Measurements from ENCODE around the gene DRAXIN. TPM values are rescaled to one million over a fixed set of nuclear protein-coding genes. Genes with fewer than 3 reads are reported as not detected.
"Not testable (repeated sequence)": the region's sequence is repeated elsewhere in the genome, so short reads cannot be mapped to it uniquely, and the experiment has no call there.

Gene DRAXIN
- total RNA-seq (1 to 10 TPM in 1 of 5 donors, under 1 TPM in 4; 0.18 to 2.0 (median 0.23) TPM), total RNA-seq (0.11 to 1.4 (median 0.57) reads per million in 29 experiments)
- 1.3 TPM for total RNA-seq (2013)

- under 1% methylated on average over 66 of the region's 78 CpGs for WGBS (ENCODE audit: insufficient coverage)
- Mint-ChIP-seq H3K27ac (no peak within 1 kb of the TSS), H3K9me3 (no peaks in the 10 kb centered on the region), H3K36me3 (no peaks in the 10 kb centered on the region), H3K4me3 (peak within 1 kb of the TSS; percentile 53 to 78 (median 65)), H3K27me3 (peaks cover 39 to 51% of the 10 kb centered on the region in 2 donors), H3K4me1 (peaks cover 26 to 33% (median 29%) of the 10 kb centered on the region in 3 donors)
- ChIA-PET CTCF (interaction anchor here in 1 of 2 donors (0.6 kb wide), 1 partner anchor 191 kb away, joined by 3 read pairs; no protein-coding TSS in a partner anchor), POLR2A (interaction anchor here in 1 of 2 donors (0.5 kb wide), 1 partner anchor 27 kb away, joined by 5 read pairs; no protein-coding TSS in a partner anchor)
- ATAC-seq (replicated peaks in 1 of 4): peak in 3 of 4 experiments; percentile 28 to 49 (median 30)
- H3K27ac ChIP-seq (ENCODE audit: low read length): no peak within 1 kb of the TSS
- no peaks in the 10 kb centered on the region for H3K36me3 ChIP-seq (ENCODE audit: control insufficient read depth in 2 of 2, extremely low read depth in 1 of 2, insufficient read depth in 1 of 2, low read length in 1 of 2)
- peak within 1 kb of the TSS; percentile 26 to 53 for H3K4me3 ChIP-seq (ENCODE audit: control insufficient read depth in 1 of 2, extremely low read depth in 1 of 2, low read length in 1 of 2)
- peaks cover 9 to 64% of the 10 kb centered on the region in 2 experiments for H3K27me3 ChIP-seq (replicated peaks in 1 of 2; ENCODE audit: control insufficient read depth in 2 of 2, extremely low read depth in 1 of 2, insufficient read depth in 2 of 2, low read length in 1 of 2)
- DNase-seq: peak in 4 of 35 experiments; percentile 9 to 25 (median 20)
- peaks cover 8 to 34% of the 10 kb centered on the region in 2 experiments for H3K4me1 ChIP-seq (ENCODE audit: control insufficient read depth in 1 of 2, extremely low read depth in 1 of 2, insufficient read depth in 2 of 2, low read length in 2 of 2)
- no peaks in the 10 kb centered on the region for H3K9me3 ChIP-seq
Measured at GRCh38 chr1:11691302-11691914, at the start of gene DRAXIN. Gene DRAXIN (plus strand): TSS chr1:11691710. CDS start chr1:11706259, 14,549 bp downstream.

DNA sequence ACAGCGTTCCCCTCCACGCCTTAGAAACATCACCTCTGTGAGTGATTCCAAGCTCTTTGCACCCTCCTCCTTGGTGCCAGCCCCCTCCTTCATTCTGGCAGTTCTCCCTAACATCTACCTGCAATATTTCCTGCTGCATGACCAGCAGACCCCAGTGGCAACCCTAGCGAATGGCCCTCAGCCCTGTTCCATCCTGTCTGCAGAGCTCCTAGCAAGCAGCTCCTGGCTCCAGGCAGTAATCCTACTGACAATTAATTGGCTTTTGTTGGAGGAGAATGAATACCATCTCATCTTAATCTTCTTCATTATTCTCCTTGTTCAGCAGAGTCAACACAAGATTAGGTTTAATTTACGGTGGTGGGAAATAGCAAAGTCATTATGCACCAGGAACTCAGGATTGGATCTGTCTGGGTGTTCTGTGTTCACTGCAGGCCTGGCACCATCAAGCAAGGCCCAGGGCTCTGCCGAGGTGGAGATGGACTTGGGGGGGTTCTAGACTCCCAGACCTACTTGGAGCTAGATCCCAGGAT, 49.7 kb upstream of the DRAXIN start:
- H3K36me3 Mint-ChIP-seq: no peaks in the 10 kb centered on the region
- WGBS (ENCODE audit: insufficient coverage): 77% methylated on average over 3 of the region's 5 CpGs

GRCh38 chr1:11642418-11643017, 49.0 kb upstream of the DRAXIN start:
- H3K27me3 Mint-ChIP-seq; H3K36me3 Mint-ChIP-seq; H3K4me3 ChIP-seq (ENCODE audit: control insufficient read depth in 1 of 2, extremely low read depth in 1 of 2, low read length in 1 of 2); H3K4me3 Mint-ChIP-seq; H3K36me3 ChIP-seq (ENCODE audit: control insufficient read depth in 2 of 2, extremely low read depth in 1 of 2, insufficient read depth in 1 of 2, low read length in 1 of 2); H3K27ac ChIP-seq (ENCODE audit: low read length); POLR2A ChIA-PET; H3K9me3 ChIP-seq; H3K4me1 Mint-ChIP-seq; H3K4me1 ChIP-seq (ENCODE audit: control insufficient read depth in 1 of 2, extremely low read depth in 1 of 2, insufficient read depth in 2 of 2, low read length in 2 of 2); H3K9me3 Mint-ChIP-seq; H3K27ac Mint-ChIP-seq: not testable (repeated sequence)
- peak in 33 of 35 experiments; percentile 12 to 87 (median 60) for DNase-seq
- CTCF ChIA-PET: interaction anchor here (0.5 to 4.3 kb wide), 9 partner anchors 22 to 611 kb away, joined by 3 to 24 read pairs (median 6); no protein-coding TSS in a partner anchor
- WGBS (ENCODE audit: insufficient coverage): 24% methylated on average over 8 of the region's 18 CpGs
- H3K27me3 ChIP-seq (replicated peaks in 1 of 2; ENCODE audit: control insufficient read depth in 2 of 2, extremely low read depth in 1 of 2, insufficient read depth in 2 of 2, low read length in 1 of 2): peaks cover 0 to 21% of the 10 kb centered on the region in 2 experiments
- peak; percentile 72 to 76 (median 74) for ATAC-seq (replicated peaks in 1 of 4)

More for the DNA sequence above, 49.7 kb upstream of the DRAXIN start:
- CTCF ChIA-PET: interaction anchor here (0.6 to 4.3 kb wide), 8 partner anchors 22 to 604 kb away, joined by 3 to 24 read pairs (median 6); partner anchors contain the start of gene FBXO6 (in 1 of the 2)
- POLR2A ChIA-PET: no interaction called here
- H3K9me3 Mint-ChIP-seq: no peaks in the 10 kb centered on the region
- Histone ChIP-seq H3K4me1 (ENCODE audit: control insufficient read depth in 1 of 2, extremely low read depth in 1 of 2, insufficient read depth in 2 of 2, low read length in 2 of 2) (no peaks in the 10 kb centered on the region), H3K27me3 (replicated peaks in 1 of 2; ENCODE audit: control insufficient read depth in 2 of 2, extremely low read depth in 1 of 2, insufficient read depth in 2 of 2, low read length in 1 of 2) (peaks cover 0 to 28% of the 10 kb centered on the region in 2 experiments), H3K27ac (ENCODE audit: low read length) (no peak overlapping the region), H3K4me3 (ENCODE audit: control insufficient read depth in 1 of 2, extremely low read depth in 1 of 2, low read length in 1 of 2) (no peak overlapping the region), H3K9me3 (no peaks in the 10 kb centered on the region), H3K36me3 (ENCODE audit: control insufficient read depth in 2 of 2, extremely low read depth in 1 of 2, insufficient read depth in 1 of 2, low read length in 1 of 2) (no peaks in the 10 kb centered on the region)
- no peak for DNase-seq
- H3K27me3 Mint-ChIP-seq: peaks cover 0 to 8% of the 10 kb centered on the region in 2 donors
- no peak overlapping the region for H3K27ac Mint-ChIP-seq
- H3K4me3 Mint-ChIP-seq: no peak overlapping the region
- H3K4me1 Mint-ChIP-seq: peaks cover 0 to 2% (median 0%) of the 10 kb centered on the region in 3 donors
- ATAC-seq (replicated peaks in 1 of 4): no peak

- peaks cover 0 to 5% (median 2%) of the 10 kb centered on the region in 3 donors for H3K4me1 Mint-ChIP-seq
- H3K9me3 Mint-ChIP-seq: no peaks in the 10 kb centered on the region
- ChIA-PET POLR2A (interaction anchor here in 1 of 2 donors (0.6 kb wide), 1 partner anchor 1071 kb away, joined by 5 read pairs; no protein-coding TSS in a partner anchor), CTCF (interaction anchor here (0.5 to 4.3 kb wide), 14 partner anchors 21 to 611 kb away, joined by 3 to 33 read pairs (median 6); no protein-coding TSS in a partner anchor)
- no peak overlapping the region for H3K4me3 Mint-ChIP-seq
- H3K9me3 ChIP-seq: no peaks in the 10 kb centered on the region
- H3K27ac Mint-ChIP-seq: no peak overlapping the region
- H3K4me3 ChIP-seq (ENCODE audit: control insufficient read depth in 1 of 2, extremely low read depth in 1 of 2, low read length in 1 of 2): no peak overlapping the region
- H3K36me3 Mint-ChIP-seq: no peaks in the 10 kb centered on the region
- DNase-seq: no peak
- 65% methylated on average over 4 of the region's 5 CpGs for WGBS (ENCODE audit: insufficient coverage)
- peaks cover 0 to 4% of the 10 kb centered on the region in 2 donors for H3K27me3 Mint-ChIP-seq
- peaks cover 0 to 3% of the 10 kb centered on the region in 2 experiments for H3K4me1 ChIP-seq (ENCODE audit: control insufficient read depth in 1 of 2, extremely low read depth in 1 of 2, insufficient read depth in 2 of 2, low read length in 2 of 2)
- no peak for ATAC-seq (replicated peaks in 1 of 4)
- H3K27ac ChIP-seq (ENCODE audit: low read length): no peak overlapping the region
- no peaks in the 10 kb centered on the region for H3K36me3 ChIP-seq (ENCODE audit: control insufficient read depth in 2 of 2, extremely low read depth in 1 of 2, insufficient read depth in 1 of 2, low read length in 1 of 2)
- peaks cover 0 to 16% of the 10 kb centered on the region in 2 experiments for H3K27me3 ChIP-seq (replicated peaks in 1 of 2; ENCODE audit: control insufficient read depth in 2 of 2, extremely low read depth in 1 of 2, insufficient read depth in 2 of 2, low read length in 1 of 2)
Measured at GRCh38 chr1:11643782-11644181, 47.7 kb upstream of the DRAXIN start.

- Mint-ChIP-seq H3K4me1 (peaks cover 8 to 16% (median 12%) of the 10 kb centered on the region in 3 donors), H3K9me3 (no peaks in the 10 kb centered on the region), H3K4me3 (no peak overlapping the region), H3K27me3 (no peaks in the 10 kb centered on the region), H3K27ac (no peak overlapping the region), H3K36me3 (no peaks in the 10 kb centered on the region)
- CTCF ChIA-PET: interaction anchor here (0.5 to 3.4 kb wide), 8 partner anchors 10 to 1216 kb away, joined by 3 to 33 read pairs (median 4); partner anchors contain the start of gene FBXO44 (in 1 of the 2)
- H3K27me3 ChIP-seq (replicated peaks in 1 of 2; ENCODE audit: control insufficient read depth in 2 of 2, extremely low read depth in 1 of 2, insufficient read depth in 2 of 2, low read length in 1 of 2): peaks cover 0 to 24% of the 10 kb centered on the region in 2 experiments
- DNase-seq (no peak), ATAC-seq (replicated peaks in 1 of 4) (no peak)
- POLR2A ChIA-PET: interaction anchor here in 1 of 2 donors (0.5 to 0.6 kb wide), 2 partner anchors 24 to 447 kb away, joined by 3 read pairs; no protein-coding TSS in a partner anchor
- H3K36me3 ChIP-seq (ENCODE audit: control insufficient read depth in 2 of 2, extremely low read depth in 1 of 2, insufficient read depth in 1 of 2, low read length in 1 of 2): no peaks in the 10 kb centered on the region
- H3K4me1 ChIP-seq (ENCODE audit: control insufficient read depth in 1 of 2, extremely low read depth in 1 of 2, insufficient read depth in 2 of 2, low read length in 2 of 2): peaks cover 2 to 18% of the 10 kb centered on the region in 2 experiments
- 90% methylated on average over 4 of the region's 5 CpGs for WGBS (ENCODE audit: insufficient coverage)
- H3K9me3 ChIP-seq: no peaks in the 10 kb centered on the region
- H3K27ac ChIP-seq (ENCODE audit: low read length): no peak overlapping the region
- H3K4me3 ChIP-seq (ENCODE audit: control insufficient read depth in 1 of 2, extremely low read depth in 1 of 2, low read length in 1 of 2): no peak overlapping the region
Measured at GRCh38 chr1:11645270-11645669, 46.2 kb upstream of the DRAXIN start.
